8988T (cell line): Measurements from ENCODE around the gene RUNDC3A.
A peak's percentile ranks its signal among the peaks of the same experiment; 100 is the strongest.
"Not testable (repeated sequence)": the region's sequence is repeated elsewhere in the genome, so short reads cannot be mapped to it uniquely, and the experiment has no call there.

Source experiments
- DNase-seq: peaks from one replicate; pipeline ENCODE4 v3.0.0; 2011

Gene RUNDC3A

GRCh38 chr17:44346064-44346844, 37.9 kb downstream of the RUNDC3A start:
- DNase-seq: no peak

GRCh38 chr17:44347206-44348055, 39.0 kb downstream of the RUNDC3A start:
- not testable (repeated sequence) for DNase-seq

- no peak for DNase-seq
Observed at GRCh38 chr17:44348234-44348987, 40.0 kb downstream of the RUNDC3A start.

- DNase-seq: no peak
Observed at GRCh38 chr17:44348988-44349364, 40.6 kb downstream of the RUNDC3A start.

GRCh38 chr17:44349553-44350070, 41.2 kb downstream of the RUNDC3A start:
- no peak for DNase-seq

- DNase-seq: peak; percentile 97
Observed at GRCh38 chr17:44350733-44351226, 42.4 kb downstream of the RUNDC3A start.

GRCh38 chr17:44351464-44351863, 43.1 kb downstream of the RUNDC3A start:
- no peak for DNase-seq

- DNase-seq: no peak
Observed at GRCh38 chr17:44351961-44352827, 43.8 kb downstream of the RUNDC3A start.

GRCh38 chr17:44352828-44353671, 44.6 kb downstream of the RUNDC3A start:
- no peak for DNase-seq

- no peak for DNase-seq
Observed at GRCh38 chr17:44353672-44354331, 45.4 kb downstream of the RUNDC3A start.

- no peak for DNase-seq
Observed at GRCh38 chr17:44354582-44355561, 46.5 kb downstream of the RUNDC3A start.

GRCh38 chr17:44355642-44356099, 47.3 kb downstream of the RUNDC3A start:
- no peak for DNase-seq

GRCh38 chr17:44356241-44356640, 47.8 kb downstream of the RUNDC3A start:
- DNase-seq: peak; percentile 43

- DNase-seq: no peak
Observed at GRCh38 chr17:44358066-44358465, 49.7 kb downstream of the RUNDC3A start.

GRCh38 chr17:44359006-44359405, 50.6 kb downstream of the RUNDC3A start:
- DNase-seq: no peak

- DNase-seq: peak; percentile 11
Observed at GRCh38 chr17:44359458-44360143, 51.2 kb downstream of the RUNDC3A start.

- no peak for DNase-seq
Observed at GRCh38 chr17:44360144-44360533, 51.7 kb downstream of the RUNDC3A start.

- no peak for DNase-seq
Observed at GRCh38 chr17:44360826-44361225, 52.4 kb downstream of the RUNDC3A start.
